GM12864 (cell line): ENCODE results near the gene TSPAN3.

Experiments used
- DNase-seq: peaks from one replicate; pipeline ENCODE4 v3.0.0-alpha.2; 2011; ENCODE audit warnings: low read depth
- H3K4me3 ChIP-seq: 2 replicates; pipeline ENCODE4 v1.5.1; 2011; ENCODE audit warnings: mild to moderate bottlenecking, low read depth, low read length, control low read depth
- TF ChIP-seq, protein P1 (sequence below): IDR thresholded peaks from 2 replicates; pipeline ENCODE4 v1.5.1; 2011; ENCODE audit warnings: low read depth, mild to moderate bottlenecking, moderate library complexity, low read length, control low read depth, inconsistent platforms; ENCODE audit errors: missing control alignments

Gene TSPAN3

DNA sequence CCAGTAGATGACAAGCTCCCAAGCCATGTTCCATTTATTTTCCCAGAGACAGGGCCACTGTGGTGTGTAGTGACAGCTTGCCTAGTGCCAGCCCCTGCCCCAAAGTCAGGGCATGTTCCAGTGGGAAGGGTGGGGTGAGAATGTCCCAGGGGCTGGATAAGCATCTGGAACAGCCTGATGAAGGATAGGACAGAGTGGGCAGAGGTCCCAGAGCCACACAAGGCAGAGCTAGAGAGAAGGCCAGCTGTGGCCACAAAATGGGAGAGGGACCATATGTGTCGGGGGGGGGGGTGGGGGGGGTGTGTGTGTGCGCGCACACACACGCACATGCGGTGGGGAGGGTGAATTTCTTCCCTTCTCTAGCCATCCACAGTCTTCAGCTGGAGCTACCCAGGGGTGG lies 27.0 kb upstream of the TSPAN3 start:
- no peak for DNase-seq
- TF ChIP-seq, protein P1, sequence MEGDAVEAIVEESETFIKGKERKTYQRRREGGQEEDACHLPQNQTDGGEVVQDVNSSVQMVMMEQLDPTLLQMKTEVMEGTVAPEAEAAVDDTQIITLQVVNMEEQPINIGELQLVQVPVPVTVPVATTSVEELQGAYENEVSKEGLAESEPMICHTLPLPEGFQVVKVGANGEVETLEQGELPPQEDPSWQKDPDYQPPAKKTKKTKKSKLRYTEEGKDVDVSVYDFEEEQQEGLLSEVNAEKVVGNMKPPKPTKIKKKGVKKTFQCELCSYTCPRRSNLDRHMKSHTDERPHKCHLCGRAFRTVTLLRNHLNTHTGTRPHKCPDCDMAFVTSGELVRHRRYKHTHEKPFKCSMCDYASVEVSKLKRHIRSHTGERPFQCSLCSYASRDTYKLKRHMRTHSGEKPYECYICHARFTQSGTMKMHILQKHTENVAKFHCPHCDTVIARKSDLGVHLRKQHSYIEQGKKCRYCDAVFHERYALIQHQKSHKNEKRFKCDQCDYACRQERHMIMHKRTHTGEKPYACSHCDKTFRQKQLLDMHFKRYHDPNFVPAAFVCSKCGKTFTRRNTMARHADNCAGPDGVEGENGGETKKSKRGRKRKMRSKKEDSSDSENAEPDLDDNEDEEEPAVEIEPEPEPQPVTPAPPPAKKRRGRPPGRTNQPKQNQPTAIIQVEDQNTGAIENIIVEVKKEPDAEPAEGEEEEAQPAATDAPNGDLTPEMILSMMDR: no peak
- no peak overlapping the region for H3K4me3 ChIP-seq

GRCh38 chr15:77097248-77097721 lies 26.4 kb upstream of the TSPAN3 start:
- H3K4me3 ChIP-seq: no peak overlapping the region
- no peak for DNase-seq
- TF ChIP-seq, protein P1: no peak

- TF ChIP-seq, protein P1: no peak
- no peak for DNase-seq
- no peak overlapping the region for H3K4me3 ChIP-seq
Observed at GRCh38 chr15:77096541-77096940, 25.6 kb upstream of the TSPAN3 start.

DNA sequence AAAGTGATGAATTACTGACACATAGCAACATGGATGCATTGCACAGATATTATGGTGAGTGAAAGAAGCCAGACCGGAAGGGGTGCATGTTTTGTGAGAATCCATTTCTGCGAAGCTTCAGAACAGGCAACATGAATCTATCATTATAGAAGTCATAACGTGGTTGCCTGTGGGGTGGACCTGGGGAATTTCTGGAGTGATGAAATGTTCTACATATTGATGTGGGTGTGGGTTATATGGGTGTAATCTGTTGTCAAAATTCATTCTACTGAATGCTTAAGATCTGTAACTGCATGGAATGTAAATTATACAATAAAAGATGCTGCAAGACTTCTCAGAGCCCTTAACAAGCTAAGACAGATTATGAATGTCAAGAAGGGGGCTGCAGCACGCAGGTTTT lies 25.2 kb upstream of the TSPAN3 start:
- no peak overlapping the region for H3K4me3 ChIP-seq
- no peak for DNase-seq
- TF ChIP-seq, protein P1: no peak

- TF ChIP-seq, protein P1: peak; percentile 43
- no peak for DNase-seq
- H3K4me3 ChIP-seq: no peak overlapping the region
Observed at GRCh38 chr15:77094397-77095030, 23.6 kb upstream of the TSPAN3 start.

DNA sequence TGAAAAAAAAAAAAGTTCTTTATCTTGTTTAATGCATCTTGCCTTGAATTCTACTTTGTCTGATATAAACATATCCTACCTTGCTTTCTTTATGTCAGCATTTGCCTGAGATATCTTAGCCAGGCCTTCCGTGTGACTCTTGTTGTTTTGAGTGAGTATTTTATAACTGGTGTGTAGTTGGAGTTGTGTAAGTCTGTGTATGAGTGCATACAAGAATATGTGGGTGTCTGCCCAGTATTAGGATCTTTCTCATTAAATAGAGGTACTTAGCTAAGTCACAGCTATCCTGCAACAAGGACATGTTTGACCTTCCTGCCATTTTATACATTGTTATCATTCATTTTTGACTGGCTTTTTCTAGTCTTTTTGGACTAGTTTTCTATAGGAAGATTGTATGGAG lies 22.5 kb upstream of the TSPAN3 start:
- TF ChIP-seq, protein P1: no peak
- no peak for DNase-seq
- H3K4me3 ChIP-seq: no peak overlapping the region

DNA sequence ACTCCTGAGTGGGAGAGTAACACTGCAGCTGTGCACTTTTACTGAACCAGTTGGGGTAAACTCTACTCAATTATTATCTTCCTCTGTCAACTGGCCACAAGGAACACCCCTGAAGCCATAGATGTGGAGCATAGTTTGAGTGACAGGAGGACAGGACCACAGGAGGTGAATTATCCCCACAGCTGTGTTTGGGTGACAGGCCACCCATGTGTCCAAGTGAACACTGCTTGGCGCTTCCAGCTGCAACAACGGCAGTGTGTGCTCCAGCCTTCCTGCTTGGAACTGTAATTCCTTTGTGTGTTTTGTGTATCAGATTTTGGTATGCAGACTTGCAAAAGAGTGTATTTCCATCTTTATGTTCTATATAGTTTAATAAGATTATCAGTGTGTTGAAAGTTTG lies 20.2 kb upstream of the TSPAN3 start:
- H3K4me3 ChIP-seq: no peak overlapping the region
- TF ChIP-seq, protein P1: no peak
- DNase-seq: no peak
